ENCODE results near the gene GLI2. TPM values are rescaled to one million over a fixed set of nuclear protein-coding genes. Genes with fewer than 3 reads are reported as not detected.

The GLI2 gene
- total RNA-seq, 1 experiment from 2014 or later, result 6.2 TPM

- Histone ChIP-seq H3K9me3 (ENCODE audit: control insufficient read depth, insufficient read depth, low read depth, low read length) (no peaks in the 10 kb centered on the region), H3K36me3 (ENCODE audit: control insufficient read depth, insufficient read depth, low read length) (no peaks in the 10 kb centered on the region), H3K27me3 (ENCODE audit: control insufficient read depth, insufficient read depth, low read length) (no peaks in the 10 kb centered on the region), H3K4me3 (ENCODE audit: low read depth in 2 of 2, low read length in 2 of 2) (no peak overlapping the region), H3K27ac (ENCODE audit: low read length) (no peak overlapping the region), H3K4me1 (ENCODE audit: control insufficient read depth, insufficient read depth, low read length) (peaks cover 23% of the 10 kb centered on the region)
- in situ Hi-C loops (cut with HindIII; ENCODE audit: low pct_unique_long_range_greater_than_20kb, low sequenced_read_pairs), result no loop called here
- no TSS peak for BruUV-seq (replicated peaks)
- DNase-seq (ENCODE audit: low read depth, low spot score) (no peak), ATAC-seq (no peak)
- ChIA-PET POLR2A (no interaction called here), CTCF (no interaction called here)
- intact Hi-C loops (cut with micrococcal nuclease; ENCODE audit: unreplicated experiment), result no loop called here
- TF ChIP-seq TCF7L2 (IDR thresholded peaks at IDR 0.05; ENCODE audit: low read depth, low read length), result no peak
- TF ChIP-seq CTCF (IDR thresholded peaks at IDR 0.05), result no peak
- no peak for TF ChIP-seq REST (IDR thresholded peaks at IDR 0.05; ENCODE audit: insufficient read depth in 1 of 2, low read depth in 2 of 2, low read length in 1 of 2)
- TF ChIP-seq POLR2AphosphoS5 (IDR thresholded peaks at IDR 0.05; ENCODE audit: low read depth, low read length), result no peak
- TF ChIP-seq SIN3A (IDR thresholded peaks at IDR 0.05; ENCODE audit: borderline replicate concordance, insufficient read depth, low read depth, low read length), result no peak
Observed at GRCh38 chr2:120775801-120776589, 40.3 kb downstream of the GLI2 start.

- ChIA-PET POLR2A (no interaction called here), CTCF (no interaction called here)
- DNase-seq (ENCODE audit: low read depth, low spot score), result no peak
Observed at GRCh38 chr2:120776649-120777048, 41.0 kb downstream of the GLI2 start.

More at GRCh38 chr2:120776649-120777048, 41.0 kb downstream of the GLI2 start:
- TF ChIP-seq TCF7L2 (IDR thresholded peaks at IDR 0.05; ENCODE audit: low read depth, low read length) (no peak), REST (IDR thresholded peaks at IDR 0.05; ENCODE audit: insufficient read depth in 1 of 2, low read depth in 2 of 2, low read length in 1 of 2) (no peak), SIN3A (IDR thresholded peaks at IDR 0.05; ENCODE audit: borderline replicate concordance, insufficient read depth, low read depth, low read length) (no peak), POLR2AphosphoS5 (IDR thresholded peaks at IDR 0.05; ENCODE audit: low read depth, low read length) (no peak), CTCF (IDR thresholded peaks at IDR 0.05) (no peak)
- intact Hi-C loops (cut with micrococcal nuclease; ENCODE audit: unreplicated experiment), result no loop called here
- Histone ChIP-seq H3K36me3 (ENCODE audit: control insufficient read depth, insufficient read depth, low read length) (no peaks in the 10 kb centered on the region), H3K9me3 (ENCODE audit: control insufficient read depth, insufficient read depth, low read depth, low read length) (no peaks in the 10 kb centered on the region), H3K27me3 (ENCODE audit: control insufficient read depth, insufficient read depth, low read length) (no peaks in the 10 kb centered on the region), H3K27ac (ENCODE audit: low read length) (no peak overlapping the region), H3K4me1 (ENCODE audit: control insufficient read depth, insufficient read depth, low read length) (peaks cover 16% of the 10 kb centered on the region), H3K4me3 (ENCODE audit: low read depth in 2 of 2, low read length in 2 of 2) (no peak overlapping the region)
- no peak for ATAC-seq
- in situ Hi-C loops (cut with HindIII; ENCODE audit: low pct_unique_long_range_greater_than_20kb, low sequenced_read_pairs), result no loop called here
- no TSS peak for BruUV-seq (replicated peaks)
